WI38 (cell line): Measurements from ENCODE around the gene KLF7.

Source experiments
- H3K4me3 ChIP-seq: 2 replicates; pipeline ENCODE4 v1.5.1; 2011; ENCODE audit warnings: low read depth, mild to moderate bottlenecking, control low read depth, low read length
- TF ChIP-seq, protein P1 (sequence below): IDR thresholded peaks from 2 replicates; pipeline ENCODE4 v1.5.1; 2012; ENCODE audit warnings: low read depth, mild to moderate bottlenecking, control low read depth, low read length

The KLF7 gene

DNA sequence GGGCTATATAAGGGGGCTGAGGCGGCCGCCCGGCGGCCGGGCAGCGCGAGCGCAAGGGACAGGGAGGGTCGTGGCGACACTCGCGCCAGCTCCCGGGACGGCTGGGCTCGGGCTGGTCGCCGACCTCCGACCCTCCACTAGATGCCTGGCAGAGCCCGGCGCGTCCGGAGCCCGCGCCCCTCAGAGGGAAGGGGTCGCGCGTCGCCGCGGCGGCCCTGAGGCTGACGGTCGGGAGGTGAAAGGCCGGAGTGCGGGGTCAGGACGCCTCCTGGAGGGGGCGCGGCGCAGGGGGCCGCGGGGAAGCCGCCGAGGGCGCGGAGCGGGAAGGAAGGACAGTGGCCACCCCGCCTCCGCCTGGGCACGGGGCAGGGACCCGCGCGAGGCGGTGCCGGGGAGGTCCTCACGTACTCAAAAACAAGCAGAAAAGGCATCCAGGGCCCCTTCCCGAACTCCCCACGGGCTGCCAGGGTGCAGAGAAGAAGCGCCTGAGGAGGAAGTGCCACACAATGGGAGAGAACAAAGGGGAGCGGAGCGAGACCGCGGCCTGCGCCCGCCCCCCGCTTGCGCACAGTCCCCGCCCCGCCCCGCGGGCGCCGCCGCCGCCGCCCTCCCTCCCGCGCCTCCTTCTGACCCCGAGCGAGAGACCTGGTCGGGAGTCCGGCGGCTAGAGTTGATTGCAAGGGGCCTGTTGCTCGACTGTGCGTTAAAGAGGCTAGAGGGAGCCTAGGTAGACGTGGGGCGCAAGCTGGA, 776 bp upstream of the KLF7 start:
- TF ChIP-seq, protein P1, sequence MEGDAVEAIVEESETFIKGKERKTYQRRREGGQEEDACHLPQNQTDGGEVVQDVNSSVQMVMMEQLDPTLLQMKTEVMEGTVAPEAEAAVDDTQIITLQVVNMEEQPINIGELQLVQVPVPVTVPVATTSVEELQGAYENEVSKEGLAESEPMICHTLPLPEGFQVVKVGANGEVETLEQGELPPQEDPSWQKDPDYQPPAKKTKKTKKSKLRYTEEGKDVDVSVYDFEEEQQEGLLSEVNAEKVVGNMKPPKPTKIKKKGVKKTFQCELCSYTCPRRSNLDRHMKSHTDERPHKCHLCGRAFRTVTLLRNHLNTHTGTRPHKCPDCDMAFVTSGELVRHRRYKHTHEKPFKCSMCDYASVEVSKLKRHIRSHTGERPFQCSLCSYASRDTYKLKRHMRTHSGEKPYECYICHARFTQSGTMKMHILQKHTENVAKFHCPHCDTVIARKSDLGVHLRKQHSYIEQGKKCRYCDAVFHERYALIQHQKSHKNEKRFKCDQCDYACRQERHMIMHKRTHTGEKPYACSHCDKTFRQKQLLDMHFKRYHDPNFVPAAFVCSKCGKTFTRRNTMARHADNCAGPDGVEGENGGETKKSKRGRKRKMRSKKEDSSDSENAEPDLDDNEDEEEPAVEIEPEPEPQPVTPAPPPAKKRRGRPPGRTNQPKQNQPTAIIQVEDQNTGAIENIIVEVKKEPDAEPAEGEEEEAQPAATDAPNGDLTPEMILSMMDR = no peak
- peak overlapping the region; percentile 71 for H3K4me3 ChIP-seq

DNA sequence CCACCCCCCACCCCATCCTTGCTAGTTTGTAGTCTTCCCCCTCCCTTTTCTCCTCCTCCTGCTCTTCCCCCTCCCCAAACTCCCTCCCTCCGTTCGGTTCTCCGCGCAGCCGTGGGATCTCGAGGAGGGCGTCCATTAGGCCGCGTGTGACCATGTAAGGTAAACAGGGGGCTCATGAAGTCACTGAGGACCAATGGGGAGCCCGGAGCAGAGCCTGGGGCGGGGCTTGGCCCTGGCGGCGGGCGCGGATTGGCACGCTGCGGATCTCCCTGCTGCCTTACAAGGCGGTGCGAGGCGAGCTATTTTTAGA, 246 bp upstream of the KLF7 start:
- H3K4me3 ChIP-seq = peak overlapping the region; percentile 81
- TF ChIP-seq, protein P1 = no peak

GRCh38 chr2:207164006-207164831, 1.5 kb downstream of the KLF7 start:
- TF ChIP-seq, protein P1 = no peak
- peak overlapping the region; percentile 81 for H3K4me3 ChIP-seq

DNA sequence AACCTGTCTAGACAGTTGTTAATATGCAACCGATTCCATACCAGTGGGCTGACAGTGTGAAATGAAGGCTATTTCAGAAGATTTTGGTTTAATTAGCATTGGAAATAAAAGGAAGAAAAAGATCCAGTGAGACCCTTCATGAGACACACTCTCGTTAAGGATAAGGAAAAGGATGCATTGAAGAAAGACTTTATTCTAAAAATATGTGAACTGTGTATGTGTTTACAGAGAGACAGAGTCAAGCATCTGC, 2.1 kb downstream of the KLF7 start:
- H3K4me3 ChIP-seq = peak overlapping the region; percentile 81

GRCh38 chr2:207163053-207163755, 2.5 kb downstream of the KLF7 start:
- TF ChIP-seq, protein P1 = no peak
- peak overlapping the region; percentile 81 for H3K4me3 ChIP-seq

More for the DNA sequence above, 2.1 kb downstream of the KLF7 start:
- TF ChIP-seq, protein P1 = no peak

DNA sequence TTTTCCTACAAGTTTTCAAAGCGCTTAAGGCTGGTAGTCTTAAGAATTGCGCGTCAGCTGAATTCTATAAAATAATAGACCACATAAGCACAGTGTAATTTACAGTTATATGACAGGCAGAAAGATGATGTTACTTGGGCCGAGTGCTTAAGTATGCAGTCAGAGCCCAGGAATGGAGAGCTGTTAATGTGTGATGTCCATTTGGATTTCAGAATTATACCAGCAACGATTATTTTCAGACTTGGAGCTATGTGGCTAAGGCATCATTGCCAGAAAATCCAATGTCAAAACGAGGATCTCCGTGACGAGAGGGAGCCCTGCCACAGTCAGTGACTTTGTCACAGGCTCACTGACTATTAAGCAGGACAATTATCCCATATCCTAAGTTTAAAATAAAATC, 3.4 kb downstream of the KLF7 start:
- TF ChIP-seq, protein P1 = no peak
- peak overlapping the region; percentile 81 for H3K4me3 ChIP-seq
